ENCODE results near the gene DCDC2. TPM values are rescaled to one million over a fixed set of nuclear protein-coding genes. Genes with fewer than 3 reads are reported as not detected.

Gene DCDC2
- total and polyA plus RNA-seq, 2 donors (not counting 3 experiments of a cell fraction or from before 2014, with no cell fraction given): not detected

DNA sequence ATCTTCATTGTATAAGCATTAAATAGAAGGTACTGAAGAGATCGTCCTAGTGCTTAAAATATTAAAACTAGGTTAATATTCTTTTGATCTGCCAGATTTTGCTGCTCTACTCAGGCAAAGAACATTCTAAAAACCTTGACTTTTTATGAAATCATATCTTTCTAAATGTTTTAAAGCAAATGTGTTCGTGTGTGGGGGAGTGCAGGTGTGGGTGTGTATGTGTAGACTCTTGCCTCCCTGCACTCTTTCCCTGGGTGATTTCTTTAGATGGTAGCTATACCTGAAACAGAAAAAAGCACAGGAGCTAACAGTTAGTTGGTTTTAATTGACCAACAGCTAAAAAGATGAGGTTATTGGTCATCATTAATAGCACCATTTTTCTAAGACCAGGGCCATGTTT, 226.1 kb downstream of the DCDC2 start:
- Histone ChIP-seq H3K79me2 (ENCODE audit: control insufficient read depth, insufficient read depth, low read length) (no peaks in the 10 kb centered on the region), H2AFZ (ENCODE audit: low read depth, low read length) (no peak overlapping the region), H3K27ac (ENCODE audit: insufficient read depth, low read depth, low read length) (no peak overlapping the region), H3K27me3 (ENCODE audit: control insufficient read depth in 2 of 2, insufficient read depth in 2 of 2, low read length in 2 of 2) (no peaks in the 10 kb centered on the region), H3K9me3 (replicated peaks; ENCODE audit: control insufficient read depth, insufficient read depth, low read length) (peaks cover 2% of the 10 kb centered on the region), H3K4me3 (replicated peaks in 1 of 3; ENCODE audit: insufficient read depth in 1 of 3, low read depth in 1 of 3, low read length in 3 of 3) (no peak overlapping the region), H3K9me1 (replicated peaks; ENCODE audit: control insufficient read depth, extremely low read depth, insufficient read depth, low read length) (no peaks in the 10 kb centered on the region), H3K4me1 (ENCODE audit: control insufficient read depth, extremely low read depth, insufficient read depth, low read length) (no peaks in the 10 kb centered on the region), H3K9ac (replicated peaks; ENCODE audit: extremely low read depth, insufficient read depth, low read length) (no peak overlapping the region), H3K36me3 (ENCODE audit: control insufficient read depth in 2 of 2, extremely low read depth in 1 of 2, insufficient read depth in 2 of 2, low read length in 2 of 2) (no peaks in the 10 kb centered on the region), H3K4me2 (ENCODE audit: insufficient read depth, low read length) (no peak overlapping the region), H4K20me1 (replicated peaks; ENCODE audit: control insufficient read depth, extremely low read depth, insufficient read depth, low read length) (no peaks in the 10 kb centered on the region)
- ChIA-PET CTCF (no interaction called here), POLR2A (no interaction called here)
- no TSS peak for BruUV-seq (replicated peaks)
- dilution Hi-C loops (cut with MboI; ENCODE audit: extremely low pct_ligation_motif_present, low sequenced_read_pairs): no loop called here
- DNase-seq (ENCODE audit: low read depth, low spot score) (no peak), FAIRE-seq (no peak)
- TF ChIP-seq JUN (IDR thresholded peaks at IDR 0.05; ENCODE audit: borderline replicate concordance, insufficient read depth, insufficient read length, low read depth): no peak
- TF ChIP-seq, protein P1, sequence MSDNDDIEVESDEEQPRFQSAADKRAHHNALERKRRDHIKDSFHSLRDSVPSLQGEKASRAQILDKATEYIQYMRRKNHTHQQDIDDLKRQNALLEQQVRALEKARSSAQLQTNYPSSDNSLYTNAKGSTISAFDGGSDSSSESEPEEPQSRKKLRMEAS (IDR thresholded peaks at IDR 0.05; ENCODE audit: insufficient read depth, insufficient read length): no peak
- no peak for TF ChIP-seq POLR2AphosphoS5 (IDR thresholded peaks at IDR 0.05; ENCODE audit: insufficient read depth, low read depth, low read length)
- no peak for TF ChIP-seq POLR2A (IDR thresholded peaks at IDR 0.05; ENCODE audit: low read depth, low read length)
- TF ChIP-seq, protein P2, sequence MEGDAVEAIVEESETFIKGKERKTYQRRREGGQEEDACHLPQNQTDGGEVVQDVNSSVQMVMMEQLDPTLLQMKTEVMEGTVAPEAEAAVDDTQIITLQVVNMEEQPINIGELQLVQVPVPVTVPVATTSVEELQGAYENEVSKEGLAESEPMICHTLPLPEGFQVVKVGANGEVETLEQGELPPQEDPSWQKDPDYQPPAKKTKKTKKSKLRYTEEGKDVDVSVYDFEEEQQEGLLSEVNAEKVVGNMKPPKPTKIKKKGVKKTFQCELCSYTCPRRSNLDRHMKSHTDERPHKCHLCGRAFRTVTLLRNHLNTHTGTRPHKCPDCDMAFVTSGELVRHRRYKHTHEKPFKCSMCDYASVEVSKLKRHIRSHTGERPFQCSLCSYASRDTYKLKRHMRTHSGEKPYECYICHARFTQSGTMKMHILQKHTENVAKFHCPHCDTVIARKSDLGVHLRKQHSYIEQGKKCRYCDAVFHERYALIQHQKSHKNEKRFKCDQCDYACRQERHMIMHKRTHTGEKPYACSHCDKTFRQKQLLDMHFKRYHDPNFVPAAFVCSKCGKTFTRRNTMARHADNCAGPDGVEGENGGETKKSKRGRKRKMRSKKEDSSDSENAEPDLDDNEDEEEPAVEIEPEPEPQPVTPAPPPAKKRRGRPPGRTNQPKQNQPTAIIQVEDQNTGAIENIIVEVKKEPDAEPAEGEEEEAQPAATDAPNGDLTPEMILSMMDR (IDR thresholded peaks at IDR 0.05; ENCODE audit: extremely low read depth in 1 of 2, insufficient read depth in 1 of 2, low read depth in 1 of 2, low read length in 2 of 2): no peak
- no peak for TF ChIP-seq GATA2 (IDR thresholded peaks at IDR 0.05; ENCODE audit: insufficient read depth, insufficient read length, low read depth, low read length)
- no peak for TF ChIP-seq MYC (IDR thresholded peaks at IDR 0.05; ENCODE audit: low read depth, low read length)
- TF ChIP-seq EZH2 (IDR thresholded peaks at IDR 0.05; ENCODE audit: borderline replicate concordance, low read depth, low read length, severe bottlenecking): no peak
- no peak for TF ChIP-seq FOS (IDR thresholded peaks at IDR 0.05; ENCODE audit: borderline replicate concordance, insufficient read depth, low read length)
- intact Hi-C loops (cut with micrococcal nuclease): no loop called here
